ENCODE results near the gene FHAD1. TPM values are rescaled to one million over a fixed set of nuclear protein-coding genes. Genes with fewer than 3 reads are reported as not detected.
"Not testable (repeated sequence)": the region's sequence is repeated elsewhere in the genome, so short reads cannot be mapped to it uniquely, and the experiment has no call there.

Gene FHAD1
- total RNA-seq, 2 experiments from 2014 or later: 0.34 to 0.64 TPM

GRCh38 chr1:15299179-15299578, 52.2 kb downstream of the FHAD1 start:
- no peak overlapping the region for H3K4me3 Mint-ChIP-seq
- H3K27ac Mint-ChIP-seq: no peak overlapping the region
- no peaks in the 10 kb centered on the region for H3K9me3 Mint-ChIP-seq
- H3K27me3 Mint-ChIP-seq: no peaks in the 10 kb centered on the region
- ATAC-seq (ENCODE audit: low read depth): no peak
- H3K4me1 Mint-ChIP-seq: peaks cover 5% of the 10 kb centered on the region
- no peak for DNase-seq
- POLR2A ChIA-PET: interaction anchor here (0.6 kb wide), 1 partner anchor 132 kb away, joined by 3 read pairs; no protein-coding TSS in a partner anchor
- no peaks in the 10 kb centered on the region for H3K36me3 Mint-ChIP-seq

- Mint-ChIP-seq H3K27ac (no peak overlapping the region), H3K4me1 (peaks cover 5% of the 10 kb centered on the region), H3K4me3 (no peak overlapping the region), H3K9me3 (no peaks in the 10 kb centered on the region), H3K36me3 (no peaks in the 10 kb centered on the region), H3K27me3 (peaks cover 1% of the 10 kb centered on the region)
- no peak for ATAC-seq (ENCODE audit: low read depth)
- POLR2A ChIA-PET: interaction anchor here (0.6 kb wide), 1 partner anchor 132 kb away, joined by 3 read pairs; no protein-coding TSS in a partner anchor
- DNase-seq: no peak
Measured at GRCh38 chr1:15299806-15300205, 52.8 kb downstream of the FHAD1 start.

GRCh38 chr1:15303935-15304334, 56.9 kb downstream of the FHAD1 start:
- H3K4me3 Mint-ChIP-seq: no peak overlapping the region
- POLR2A ChIA-PET: no interaction called here
- H3K9me3 Mint-ChIP-seq: no peaks in the 10 kb centered on the region
- DNase-seq (no peak), ATAC-seq (ENCODE audit: low read depth) (no peak)
- H3K27ac Mint-ChIP-seq: no peak overlapping the region
- H3K4me1 Mint-ChIP-seq: no peaks in the 10 kb centered on the region
- no peaks in the 10 kb centered on the region for H3K36me3 Mint-ChIP-seq
- H3K27me3 Mint-ChIP-seq: peaks cover 14% of the 10 kb centered on the region

- H3K27me3 Mint-ChIP-seq: peaks cover 14% of the 10 kb centered on the region
- DNase-seq: peak; percentile 75
- H3K4me1 Mint-ChIP-seq: no peaks in the 10 kb centered on the region
- ATAC-seq (ENCODE audit: low read depth): peak; percentile 67
- no peaks in the 10 kb centered on the region for H3K36me3 Mint-ChIP-seq
- POLR2A ChIA-PET: no interaction called here
- H3K27ac Mint-ChIP-seq: no peak overlapping the region
- no peaks in the 10 kb centered on the region for H3K9me3 Mint-ChIP-seq
- H3K4me3 Mint-ChIP-seq: no peak overlapping the region
Measured at GRCh38 chr1:15304708-15305467, 57.9 kb downstream of the FHAD1 start.

- Mint-ChIP-seq H3K4me1 (no peaks in the 10 kb centered on the region), H3K27ac (no peak overlapping the region), H3K36me3 (no peaks in the 10 kb centered on the region), H3K27me3 (peaks cover 14% of the 10 kb centered on the region), H3K9me3 (no peaks in the 10 kb centered on the region), H3K4me3 (no peak overlapping the region)
- DNase-seq (no peak), ATAC-seq (ENCODE audit: low read depth) (no peak)
- POLR2A ChIA-PET: no interaction called here
Measured at GRCh38 chr1:15305468-15305770, 58.4 kb downstream of the FHAD1 start.

GRCh38 chr1:15306352-15306751, 59.3 kb downstream of the FHAD1 start:
- H3K4me3 Mint-ChIP-seq; DNase-seq; H3K36me3 Mint-ChIP-seq; ATAC-seq (ENCODE audit: low read depth); POLR2A ChIA-PET; H3K9me3 Mint-ChIP-seq; H3K4me1 Mint-ChIP-seq; H3K27ac Mint-ChIP-seq: not testable (repeated sequence)
- H3K27me3 Mint-ChIP-seq: peaks cover 14% of the 10 kb centered on the region

- no peak overlapping the region for H3K27ac Mint-ChIP-seq
- POLR2A ChIA-PET: no interaction called here
- H3K9me3 Mint-ChIP-seq: no peaks in the 10 kb centered on the region
- ATAC-seq (ENCODE audit: low read depth): no peak
- H3K36me3 Mint-ChIP-seq: no peaks in the 10 kb centered on the region
- no peak for DNase-seq
- H3K27me3 Mint-ChIP-seq: peaks cover 14% of the 10 kb centered on the region
- H3K4me3 Mint-ChIP-seq: no peak overlapping the region
- H3K4me1 Mint-ChIP-seq: no peaks in the 10 kb centered on the region
Measured at GRCh38 chr1:15308135-15308534, 61.1 kb downstream of the FHAD1 start.

GRCh38 chr1:15308621-15309027, 61.6 kb downstream of the FHAD1 start:
- no peak overlapping the region for H3K4me3 Mint-ChIP-seq
- H3K9me3 Mint-ChIP-seq: no peaks in the 10 kb centered on the region
- no peak overlapping the region for H3K27ac Mint-ChIP-seq
- peaks cover 14% of the 10 kb centered on the region for H3K27me3 Mint-ChIP-seq
- POLR2A ChIA-PET: no interaction called here
- DNase-seq (no peak), ATAC-seq (ENCODE audit: low read depth) (no peak)
- no peaks in the 10 kb centered on the region for H3K36me3 Mint-ChIP-seq
- H3K4me1 Mint-ChIP-seq: no peaks in the 10 kb centered on the region

GRCh38 chr1:15309687-15310086, 62.7 kb downstream of the FHAD1 start:
- Mint-ChIP-seq H3K9me3 (no peaks in the 10 kb centered on the region), H3K36me3 (no peaks in the 10 kb centered on the region), H3K27me3 (peaks cover 14% of the 10 kb centered on the region), H3K4me3 (no peak overlapping the region), H3K27ac (no peak overlapping the region), H3K4me1 (no peaks in the 10 kb centered on the region)
- DNase-seq (no peak), ATAC-seq (ENCODE audit: low read depth) (no peak)
- POLR2A ChIA-PET: no interaction called here

- Mint-ChIP-seq H3K9me3 (no peaks in the 10 kb centered on the region), H3K27me3 (peaks cover 7% of the 10 kb centered on the region), H3K36me3 (no peaks in the 10 kb centered on the region), H3K27ac (no peak overlapping the region), H3K4me1 (no peaks in the 10 kb centered on the region), H3K4me3 (no peak overlapping the region)
- POLR2A ChIA-PET: no interaction called here
- ATAC-seq (ENCODE audit: low read depth) (no peak), DNase-seq (no peak)
Measured at GRCh38 chr1:15310544-15310943, 63.5 kb downstream of the FHAD1 start.

- no peak overlapping the region for H3K27ac Mint-ChIP-seq
- POLR2A ChIA-PET: interaction anchor here (0.7 kb wide), 1 partner anchor 14 kb away, joined by 3 read pairs; no protein-coding TSS in a partner anchor
Measured at GRCh38 chr1:15311122-15311822, 64.2 kb downstream of the FHAD1 start.

GRCh38 chr1:15311880-15312279, 64.9 kb downstream of the FHAD1 start:
- Mint-ChIP-seq H3K36me3 (no peaks in the 10 kb centered on the region), H3K27me3 (peaks cover 11% of the 10 kb centered on the region), H3K4me1 (no peaks in the 10 kb centered on the region), H3K4me3 (no peak overlapping the region), H3K27ac (no peak overlapping the region), H3K9me3 (no peaks in the 10 kb centered on the region)
- DNase-seq (no peak), ATAC-seq (ENCODE audit: low read depth) (no peak)
- POLR2A ChIA-PET: no interaction called here

More at GRCh38 chr1:15311122-15311822, 64.2 kb downstream of the FHAD1 start:
- DNase-seq (no peak), ATAC-seq (ENCODE audit: low read depth) (no peak)
- H3K9me3 Mint-ChIP-seq: no peaks in the 10 kb centered on the region
- peaks cover 11% of the 10 kb centered on the region for H3K27me3 Mint-ChIP-seq
- H3K4me1 Mint-ChIP-seq: no peaks in the 10 kb centered on the region
- H3K36me3 Mint-ChIP-seq: no peaks in the 10 kb centered on the region
- no peak overlapping the region for H3K4me3 Mint-ChIP-seq

- Mint-ChIP-seq H3K36me3 (no peaks in the 10 kb centered on the region), H3K4me1 (no peaks in the 10 kb centered on the region), H3K9me3 (no peaks in the 10 kb centered on the region), H3K27me3 (peaks cover 8% of the 10 kb centered on the region), H3K27ac (no peak overlapping the region), H3K4me3 (no peak overlapping the region)
- DNase-seq (no peak), ATAC-seq (ENCODE audit: low read depth) (no peak)
- POLR2A ChIA-PET: no interaction called here
Measured at GRCh38 chr1:15312626-15313411, 65.8 kb downstream of the FHAD1 start.

Data from activated naive CD8-positive, alpha-beta T cell treated with anti-CD3 and anti-CD28 coated beads, Interleukin-2, amount 10 ng/mL, durations not matched to agents 7 days and 5 days (primary cell).